ENCODE results near the gene CBR1. TPM values are rescaled to one million over a fixed set of nuclear protein-coding genes. Genes with fewer than 3 reads are reported as not detected.

The CBR1 gene
- 10 to 100 TPM; 40.7 to 43.8 TPM for total RNA-seq

- no peaks in the 10 kb centered on the region for H3K27me3 Mint-ChIP-seq
- H3K9me3 Mint-ChIP-seq = peaks cover 8% of the 10 kb centered on the region
- ATAC-seq (ENCODE audit: low read depth) (peak; percentile 97), DNase-seq (peak; percentile 91)
- H3K27ac Mint-ChIP-seq = peak within 1 kb of the TSS; percentile 87
- peak within 1 kb of the TSS; percentile 88 for H3K4me3 Mint-ChIP-seq
- peaks cover 33% of the 10 kb centered on the region for H3K36me3 Mint-ChIP-seq
- POLR2A ChIA-PET = interaction anchor here (0.7 to 3.3 kb wide), 8 partner anchors 9 to 250 kb away, joined by 3 to 43 read pairs (median 6); partner anchors contain the start of genes MORC3 and SETD4
- H3K4me1 Mint-ChIP-seq = peaks cover 37% of the 10 kb centered on the region
Observed at GRCh38 chr21:36069713-36070583, at the start of gene CBR1. Gene CBR1 (plus strand): TSS chr21:36070024. CDS start chr21:36070116, 92 bp downstream.

- ATAC-seq (ENCODE audit: low read depth) (no peak), DNase-seq (no peak)
- Mint-ChIP-seq H3K27me3 (no peaks in the 10 kb centered on the region), H3K4me3 (no peak overlapping the region), H3K27ac (no peak overlapping the region), H3K4me1 (no peaks in the 10 kb centered on the region), H3K36me3 (no peaks in the 10 kb centered on the region), H3K9me3 (no peaks in the 10 kb centered on the region)
- POLR2A ChIA-PET = no interaction called here
Observed at GRCh38 chr21:36021251-36021837, 48.5 kb upstream of the CBR1 start.

GRCh38 chr21:36022427-36023091 lies 47.3 kb upstream of the CBR1 start:
- Mint-ChIP-seq H3K36me3 (no peaks in the 10 kb centered on the region), H3K27ac (no peak overlapping the region), H3K9me3 (no peaks in the 10 kb centered on the region), H3K4me3 (no peak overlapping the region), H3K27me3 (no peaks in the 10 kb centered on the region), H3K4me1 (no peaks in the 10 kb centered on the region)
- DNase-seq = no peak
- ATAC-seq (ENCODE audit: low read depth) = no peak
- POLR2A ChIA-PET = no interaction called here

GRCh38 chr21:36023092-36023480 lies 46.7 kb upstream of the CBR1 start:
- ATAC-seq (ENCODE audit: low read depth) = no peak
- Mint-ChIP-seq H3K27ac (no peak overlapping the region), H3K9me3 (no peaks in the 10 kb centered on the region), H3K4me3 (no peak overlapping the region), H3K27me3 (no peaks in the 10 kb centered on the region), H3K4me1 (no peaks in the 10 kb centered on the region), H3K36me3 (no peaks in the 10 kb centered on the region)
- DNase-seq = no peak
- POLR2A ChIA-PET = no interaction called here

GRCh38 chr21:36024782-36025181 lies 45.0 kb upstream of the CBR1 start:
- DNase-seq (no peak), ATAC-seq (ENCODE audit: low read depth) (no peak)
- H3K4me1 Mint-ChIP-seq = peaks cover 5% of the 10 kb centered on the region
- no peaks in the 10 kb centered on the region for H3K9me3 Mint-ChIP-seq
- POLR2A ChIA-PET = no interaction called here
- no peak overlapping the region for H3K27ac Mint-ChIP-seq
- no peaks in the 10 kb centered on the region for H3K36me3 Mint-ChIP-seq
- H3K27me3 Mint-ChIP-seq = no peaks in the 10 kb centered on the region
- no peak overlapping the region for H3K4me3 Mint-ChIP-seq

- Mint-ChIP-seq H3K9me3 (no peaks in the 10 kb centered on the region), H3K27me3 (no peaks in the 10 kb centered on the region), H3K36me3 (no peaks in the 10 kb centered on the region), H3K4me3 (no peak overlapping the region), H3K27ac (no peak overlapping the region), H3K4me1 (peaks cover 5% of the 10 kb centered on the region)
- POLR2A ChIA-PET = no interaction called here
- ATAC-seq (ENCODE audit: low read depth) = no peak
- DNase-seq = no peak
Observed at GRCh38 chr21:36027347-36027746, 42.5 kb upstream of the CBR1 start.

GRCh38 chr21:36028127-36029069 lies 41.4 kb upstream of the CBR1 start:
- DNase-seq = peak; percentile 68
- H3K36me3 Mint-ChIP-seq = no peaks in the 10 kb centered on the region
- H3K27me3 Mint-ChIP-seq = no peaks in the 10 kb centered on the region
- ATAC-seq (ENCODE audit: low read depth) = peak; percentile 85
- H3K27ac Mint-ChIP-seq = no peak overlapping the region
- H3K4me3 Mint-ChIP-seq = no peak overlapping the region
- no peaks in the 10 kb centered on the region for H3K9me3 Mint-ChIP-seq
- H3K4me1 Mint-ChIP-seq = peaks cover 5% of the 10 kb centered on the region
- POLR2A ChIA-PET = no interaction called here

- no peak overlapping the region for H3K27ac Mint-ChIP-seq
- no peaks in the 10 kb centered on the region for H3K9me3 Mint-ChIP-seq
- H3K27me3 Mint-ChIP-seq = no peaks in the 10 kb centered on the region
- H3K36me3 Mint-ChIP-seq = no peaks in the 10 kb centered on the region
- POLR2A ChIA-PET = interaction anchor here (0.6 kb wide), 1 partner anchor 208 kb away, joined by 3 read pairs; no protein-coding TSS in a partner anchor
- H3K4me1 Mint-ChIP-seq = peaks cover 5% of the 10 kb centered on the region
- DNase-seq (no peak), ATAC-seq (ENCODE audit: low read depth) (no peak)
- no peak overlapping the region for H3K4me3 Mint-ChIP-seq
Observed at GRCh38 chr21:36029309-36029708, 40.5 kb upstream of the CBR1 start.

- H3K4me3 Mint-ChIP-seq = no peak overlapping the region
- no peak for ATAC-seq (ENCODE audit: low read depth)
- POLR2A ChIA-PET = interaction anchor here (0.7 kb wide), 1 partner anchor 59 kb away, joined by 3 read pairs; no protein-coding TSS in a partner anchor
Observed at GRCh38 chr21:36030581-36031189, 39.1 kb upstream of the CBR1 start.

GRCh38 chr21:36032647-36033406 lies 37.0 kb upstream of the CBR1 start:
- peaks cover 5% of the 10 kb centered on the region for H3K4me1 Mint-ChIP-seq

More at GRCh38 chr21:36030581-36031189, 39.1 kb upstream of the CBR1 start:
- Mint-ChIP-seq H3K27me3 (no peaks in the 10 kb centered on the region), H3K27ac (no peak overlapping the region), H3K4me1 (peaks cover 5% of the 10 kb centered on the region), H3K9me3 (no peaks in the 10 kb centered on the region), H3K36me3 (peaks cover 3% of the 10 kb centered on the region)
- no peak for DNase-seq

GRCh38 chr21:36034211-36034913 lies 35.5 kb upstream of the CBR1 start:
- DNase-seq = no peak
- no peak overlapping the region for H3K4me3 Mint-ChIP-seq
- H3K27me3 Mint-ChIP-seq = no peaks in the 10 kb centered on the region
- no peaks in the 10 kb centered on the region for H3K9me3 Mint-ChIP-seq
- POLR2A ChIA-PET = no interaction called here
- H3K27ac Mint-ChIP-seq = no peak overlapping the region
- H3K4me1 Mint-ChIP-seq = no peaks in the 10 kb centered on the region
- no peak for ATAC-seq (ENCODE audit: low read depth)
- peaks cover 14% of the 10 kb centered on the region for H3K36me3 Mint-ChIP-seq

More at GRCh38 chr21:36032647-36033406, 37.0 kb upstream of the CBR1 start:
- POLR2A ChIA-PET = no interaction called here
- Mint-ChIP-seq H3K9me3 (no peaks in the 10 kb centered on the region), H3K4me3 (no peak overlapping the region), H3K36me3 (peaks cover 10% of the 10 kb centered on the region), H3K27me3 (no peaks in the 10 kb centered on the region), H3K27ac (no peak overlapping the region)
- ATAC-seq (ENCODE audit: low read depth) (no peak), DNase-seq (no peak)
